ENCODE results near the gene NSMF. TPM values are rescaled to one million over a fixed set of nuclear protein-coding genes. Genes with fewer than 3 reads are reported as not detected.
"Not testable (repeated sequence)": the region's sequence is repeated elsewhere in the genome, so short reads cannot be mapped to it uniquely, and the experiment has no call there.

Gene NSMF
- polyA plus RNA-seq, 1 donor (not counting 4 experiments of a cell fraction or from before 2014, with no cell fraction given): 29.5 TPM

- dilution Hi-C loops (cut with MboI; ENCODE audit: extremely low pct_ligation_motif_present, low sequenced_read_pairs); H3K4me3 ChIP-seq (ENCODE audit: control insufficient read depth in 2 of 3, extremely low read depth in 1 of 3, insufficient read depth in 2 of 3, low read depth in 1 of 3, low read length in 3 of 3); H3K9me1 ChIP-seq (ENCODE audit: control insufficient read depth, extremely low read depth, insufficient read depth, low read length); H3K27ac ChIP-seq (ENCODE audit: control insufficient read depth, insufficient read depth, low read length); FAIRE-seq; H3K9ac ChIP-seq (ENCODE audit: control insufficient read depth, extremely low read depth, insufficient read depth, low read length); H3K9me3 ChIP-seq (ENCODE audit: control insufficient read depth, low read depth, low read length); H2AFZ ChIP-seq (ENCODE audit: control insufficient read depth, low read length); H4K20me1 ChIP-seq (ENCODE audit: control insufficient read depth, extremely low read depth, insufficient read depth, low read length); H3K27me3 ChIP-seq (ENCODE audit: control insufficient read depth, extremely low read depth, insufficient read depth, low read length); H3K79me2 ChIP-seq (ENCODE audit: control insufficient read depth, insufficient read depth, low read length); DNase-seq (ENCODE audit: low read depth, low spot score); H3K4me2 ChIP-seq (ENCODE audit: control insufficient read depth, extremely low read depth, insufficient read depth, low read depth, low read length): not testable (repeated sequence)
- Histone ChIP-seq H3K4me1 (ENCODE audit: control insufficient read depth, extremely low read depth, insufficient read depth, low read length) (peaks cover 12% of the 10 kb centered on the region), H3K36me3 (ENCODE audit: control insufficient read depth in 2 of 2, extremely low read depth in 1 of 2, insufficient read depth in 2 of 2, low read length in 2 of 2) (peaks cover 8 to 14% of the 10 kb centered on the region in 2 experiments)
Observed at GRCh38 chr9:137450539-137451222, 8.5 kb downstream of the NSMF start.

DNA sequence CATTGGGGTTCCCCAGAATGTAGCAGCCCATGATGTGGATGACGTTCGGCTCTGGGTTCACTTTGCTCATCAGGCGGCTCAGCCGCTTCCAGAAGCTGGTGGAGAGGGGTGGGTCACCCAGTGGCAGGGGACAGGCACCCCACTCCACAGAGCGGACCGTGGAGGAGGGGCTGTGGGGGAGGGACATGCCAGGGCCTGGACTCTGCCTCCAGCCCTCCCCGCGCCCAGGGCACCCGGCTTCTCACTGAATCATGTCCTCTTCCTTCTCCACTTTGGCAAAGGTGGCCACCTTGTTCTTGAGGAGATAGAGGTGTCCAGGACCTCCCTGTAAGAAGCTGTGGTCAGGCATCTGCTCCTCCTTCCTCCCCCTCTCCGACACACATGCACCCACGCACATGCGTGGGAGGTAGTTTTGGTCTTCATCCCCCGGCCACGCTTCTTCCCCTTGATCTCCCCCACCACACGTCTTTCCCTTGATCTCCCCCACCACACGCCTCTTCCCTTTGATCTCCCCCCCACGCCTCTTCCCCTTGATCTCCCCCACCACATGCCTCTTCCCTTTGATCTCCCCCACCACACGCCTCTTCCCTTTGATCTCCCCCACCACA lies 9.1 kb downstream of the NSMF start:
- Histone ChIP-seq H3K9me3 (ENCODE audit: control insufficient read depth, low read depth, low read length) (no peaks in the 10 kb centered on the region), H3K36me3 (ENCODE audit: control insufficient read depth in 2 of 2, extremely low read depth in 1 of 2, insufficient read depth in 2 of 2, low read length in 2 of 2) (peaks cover 8 to 14% of the 10 kb centered on the region in 2 experiments), H3K4me1 (ENCODE audit: control insufficient read depth, extremely low read depth, insufficient read depth, low read length) (peaks cover 18% of the 10 kb centered on the region), H3K27ac (ENCODE audit: control insufficient read depth, insufficient read depth, low read length) (no peak overlapping the region), H3K4me2 (ENCODE audit: control insufficient read depth, extremely low read depth, insufficient read depth, low read depth, low read length) (no peak overlapping the region), H4K20me1 (ENCODE audit: control insufficient read depth, extremely low read depth, insufficient read depth, low read length) (peaks cover 5% of the 10 kb centered on the region), H3K9ac (ENCODE audit: control insufficient read depth, extremely low read depth, insufficient read depth, low read length) (no peak overlapping the region), H2AFZ (ENCODE audit: control insufficient read depth, low read length) (no peak overlapping the region), H3K79me2 (ENCODE audit: control insufficient read depth, insufficient read depth, low read length) (no peaks in the 10 kb centered on the region), H3K9me1 (ENCODE audit: control insufficient read depth, extremely low read depth, insufficient read depth, low read length) (no peaks in the 10 kb centered on the region), H3K4me3 (ENCODE audit: control insufficient read depth in 2 of 3, extremely low read depth in 1 of 3, insufficient read depth in 2 of 3, low read depth in 1 of 3, low read length in 3 of 3) (no peak overlapping the region), H3K27me3 (ENCODE audit: control insufficient read depth, extremely low read depth, insufficient read depth, low read length) (no peaks in the 10 kb centered on the region)
- dilution Hi-C loops (cut with MboI; ENCODE audit: extremely low pct_ligation_motif_present, low sequenced_read_pairs): no loop called here
- DNase-seq (ENCODE audit: low read depth, low spot score): no peak
- no peak for FAIRE-seq
- TF ChIP-seq, protein P1, sequence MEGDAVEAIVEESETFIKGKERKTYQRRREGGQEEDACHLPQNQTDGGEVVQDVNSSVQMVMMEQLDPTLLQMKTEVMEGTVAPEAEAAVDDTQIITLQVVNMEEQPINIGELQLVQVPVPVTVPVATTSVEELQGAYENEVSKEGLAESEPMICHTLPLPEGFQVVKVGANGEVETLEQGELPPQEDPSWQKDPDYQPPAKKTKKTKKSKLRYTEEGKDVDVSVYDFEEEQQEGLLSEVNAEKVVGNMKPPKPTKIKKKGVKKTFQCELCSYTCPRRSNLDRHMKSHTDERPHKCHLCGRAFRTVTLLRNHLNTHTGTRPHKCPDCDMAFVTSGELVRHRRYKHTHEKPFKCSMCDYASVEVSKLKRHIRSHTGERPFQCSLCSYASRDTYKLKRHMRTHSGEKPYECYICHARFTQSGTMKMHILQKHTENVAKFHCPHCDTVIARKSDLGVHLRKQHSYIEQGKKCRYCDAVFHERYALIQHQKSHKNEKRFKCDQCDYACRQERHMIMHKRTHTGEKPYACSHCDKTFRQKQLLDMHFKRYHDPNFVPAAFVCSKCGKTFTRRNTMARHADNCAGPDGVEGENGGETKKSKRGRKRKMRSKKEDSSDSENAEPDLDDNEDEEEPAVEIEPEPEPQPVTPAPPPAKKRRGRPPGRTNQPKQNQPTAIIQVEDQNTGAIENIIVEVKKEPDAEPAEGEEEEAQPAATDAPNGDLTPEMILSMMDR (optimal IDR thresholded peaks at IDR 0.05 in 1 of 3, IDR thresholded peaks at IDR 0.05 in 1 of 3, conservative IDR thresholded peaks at IDR 0.05 in 1 of 3; ENCODE audit: extremely low read depth in 1 of 3, insufficient read depth in 2 of 3, low read length in 3 of 3): no peak
- TF ChIP-seq EZH2 (IDR thresholded peaks at IDR 0.05; ENCODE audit: low read length): no peak

Measured in keratinocyte (primary cell).